B cell (primary cell): Measurements from ENCODE around the gene SOAT2. TPM values are rescaled to one million over a fixed set of nuclear protein-coding genes. Genes with fewer than 3 reads are reported as not detected.

ENCODE experiments used
- ATAC-seq: fragments of 200-7000 bp; cut with Tn5 transposase; one replicate; pipeline ENCODE4 v1.10.0; 2021; ENCODE audit warnings: low read depth, mild to moderate bottlenecking, moderate number of reproducible peaks, moderate library complexity
- CTCF ChIA-PET: fragments of 350-600 bp; sonication (Branson Sonifier 250); formaldehyde crosslinking; loops from one replicate; lab custom pipeline; 2021; ENCODE audit warnings: antibody characterized with exemption, inconsistent platforms; lab: Charles Lee
- POLR2A ChIA-PET: fragments of 350-600 bp; sonication (Branson Sonifier 250); formaldehyde crosslinking; loops from one replicate; lab custom pipeline; 2021; ENCODE audit warnings: antibody characterized with exemption; lab: Charles Lee
- DNase-seq: peaks from one replicate; pipeline ENCODE4 v3.0.0; 2013
- H2AFZ ChIP-seq: 2 replicates; pipeline ENCODE4 v1.6.1; 2012; ENCODE audit warnings: mild to moderate bottlenecking, low read depth, low read length; ENCODE audit not compliant: insufficient read depth, poor library complexity, severe bottlenecking
- H3K27ac ChIP-seq, 2 donors: 1 replicate in 1 of 2; 2 replicates in 1 of 2; pipeline ENCODE4 v1.5.1; 2012 to 2013; ENCODE audit warnings: low read length in 2 of 2, mild to moderate bottlenecking in 2 of 2, moderate library complexity in 1 of 2
- H3K27me3 ChIP-seq, 4 experiments: fragments of 200-600 bp in 1 of 4; sonication (generic) in 1 of 4; replicated peaks in 1 of 4; 1 replicate in 2 of 4; 2 replicates in 2 of 4; pipeline versions ENCODE4 v1.6.1 to v1.7.0; 2013 to 2016; ENCODE audit warnings: low read length in 3 of 4, mild to moderate bottlenecking in 2 of 4, mixed read lengths in 1 of 4, moderate library complexity in 1 of 4; ENCODE audit not compliant: insufficient read depth in 4 of 4, control insufficient read depth in 3 of 4; ENCODE audit errors: control extremely low read depth in 1 of 4
- H3K36me3 ChIP-seq, 2 experiments: replicated peaks in 1 of 2; 1 replicate in 1 of 2; 2 replicates in 1 of 2; pipeline versions ENCODE4 v1.6.1 to v1.7.1; 2013; ENCODE audit warnings: low read length in 1 of 2; ENCODE audit not compliant: insufficient read depth in 2 of 2, control insufficient read depth in 1 of 2; ENCODE audit errors: control extremely low read depth in 1 of 2, extremely low read depth in 1 of 2
- H3K4me1 ChIP-seq, 2 donors: fragments of 200-600 bp in 1 of 2; sonication (generic) in 1 of 2; 1 replicate in 1 of 2; 2 replicates in 1 of 2; pipeline versions ENCODE4 v1.5.1 to v1.6.1; 2013 to 2017; ENCODE audit warnings: low read length in 2 of 2; ENCODE audit not compliant: control insufficient read depth in 2 of 2, insufficient read depth in 2 of 2
- H3K4me2 ChIP-seq: replicated peaks from 2 replicates; pipeline ENCODE3; 2012; ENCODE audit warnings: mild to moderate bottlenecking, low read depth, low read length; ENCODE audit not compliant: poor library complexity, severe bottlenecking
- H3K4me3 ChIP-seq, 5 experiments: fragments of 200-600 bp in 1 of 5; sonication (generic) in 1 of 5; 1 replicate in 3 of 5; 2 replicates in 2 of 5; pipeline versions ENCODE4 v1.5.1 to v1.7.0; 2011 to 2016; ENCODE audit warnings: low read length in 4 of 5, mild to moderate bottlenecking in 4 of 5, low read depth in 2 of 5, control low read depth in 1 of 5, moderate library complexity in 1 of 5; ENCODE audit not compliant: insufficient read depth in 1 of 5; ENCODE audit errors: control extremely low read depth in 1 of 5, extremely low read depth in 1 of 5
- H3K79me2 ChIP-seq: fragments of 200-600 bp; sonication (generic); one replicate; pipeline ENCODE4 v1.6.0; 2016; ENCODE audit warnings: low read length; ENCODE audit not compliant: control insufficient read depth, insufficient read depth
- H3K9ac ChIP-seq: fragments of 200-600 bp; sonication (generic); 2 replicates; pipeline ENCODE4 v1.6.1; 2017; ENCODE audit warnings: mild to moderate bottlenecking, low read length, moderate library complexity
- H3K9me3 ChIP-seq, 3 donors: one replicate each; pipeline versions ENCODE4 v1.6.1 to v1.7.1; 2013; ENCODE audit warnings: low read length in 2 of 3; ENCODE audit not compliant: control insufficient read depth in 2 of 3, insufficient read depth in 1 of 3; ENCODE audit errors: control extremely low read depth in 1 of 3
- H4K20me1 ChIP-seq: 2 replicates; pipeline ENCODE4 v1.6.0; 2012; ENCODE audit warnings: mild to moderate bottlenecking, low read length; ENCODE audit not compliant: insufficient read depth, control insufficient read depth, poor library complexity, severe bottlenecking
- H3K27ac Mint-ChIP-seq: one replicate; pipeline ENCODE4 v1.8.0; 2021; ENCODE audit warnings: mixed read lengths
- H3K27me3 Mint-ChIP-seq: one replicate; pipeline ENCODE4 v1.8.0; 2021; ENCODE audit warnings: mixed read lengths
- H3K4me1 Mint-ChIP-seq: one replicate; pipeline ENCODE4 v1.8.0; 2021; ENCODE audit warnings: mixed read lengths
- H3K4me3 Mint-ChIP-seq: one replicate; pipeline ENCODE4 v1.8.0; 2021; ENCODE audit warnings: mixed read lengths
- H3K9me3 Mint-ChIP-seq: one replicate; pipeline ENCODE4 v1.8.0; 2022; ENCODE audit warnings: mixed read lengths; ENCODE audit not compliant: insufficient read depth
- EZH2 ChIP-seq: IDR thresholded peaks from 2 replicates; pipeline ENCODE4 v1.6.1; 2012; ENCODE audit warnings: borderline replicate concordance, low read depth, mild to moderate bottlenecking, moderate library complexity, low read length; ENCODE audit not compliant: insufficient read depth, poor library complexity, severe bottlenecking
- WGBS: methylation state at CpG from one replicate; pipeline ENCODE4 v1.1.5; 2013; ENCODE audit warnings: missing lambda C conversion rate; ENCODE audit not compliant: insufficient coverage; 5-methylcytosine and 5-hydroxymethylcytosine counted together
- intact Hi-C: fragments of 100-400 bp; cut with micrococcal nuclease; formaldehyde crosslinking; loops from one replicate; pipeline ENCODE4 v1.10.0; 2022
- polyA plus RNA-seq: library from polyadenylated mRNA; depleted of rRNA; stranded (reverse); fragments of >200 nt; gene quantifications from 2 replicates; pipeline ENCODE4 v1.2.3, GENCODE V29; 2012
- total RNA-seq, 2 donors: library from RNA; stranded (reverse); fragments of 120-200 nt in 1 of 2; gene quantifications; 1 replicate in 1 of 2; 2 replicates in 1 of 2; pipeline versions ENCODE4 v1.2.3 to v1.2.4, GENCODE V29; 2013 to 2022
- TF ChIP-seq, protein P1 (sequence below): fragments of 200-600 bp; IDR thresholded peaks from one replicate; pipeline ENCODE4 v1.8.0; 2022; ENCODE audit warnings: antibody characterized with exemption, mild to moderate bottlenecking

The SOAT2 gene
- total and polyA plus RNA-seq, 2 donors (not counting 1 experiment from before 2014, with no cell fraction given): 0.31 TPM; not detected in 1

DNA sequence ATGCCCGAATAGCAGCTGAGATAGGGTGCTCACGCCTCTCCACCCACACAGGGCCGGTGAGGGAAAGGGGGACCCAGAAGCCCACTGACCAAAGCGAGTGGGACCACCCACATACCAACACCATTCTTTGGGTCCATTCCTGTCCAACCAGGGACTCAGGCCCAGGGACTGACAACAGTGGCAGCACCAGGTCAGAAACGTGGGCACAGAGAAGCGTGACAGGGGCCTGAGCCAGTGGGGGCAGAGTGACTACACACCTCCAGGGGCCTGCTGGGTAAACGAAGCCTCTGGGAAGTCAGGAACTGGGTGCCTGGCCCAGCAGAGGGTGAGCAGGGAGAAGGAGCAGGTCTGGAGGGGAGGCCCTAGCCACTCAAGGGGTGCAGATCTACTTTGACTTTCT lies 37.8 kb upstream of the SOAT2 start:
- H3K4me3 ChIP-seq: no peak overlapping the region
- H3K9ac ChIP-seq: no peak overlapping the region
- intact Hi-C loops: loop anchor here (5.0 kb wide), 1 partner anchor 132 kb away; no protein-coding TSS in a partner anchor
- H3K4me1 ChIP-seq: no peaks in the 10 kb centered on the region
- no peak for ATAC-seq
- no peaks in the 10 kb centered on the region for H3K27me3 ChIP-seq
- POLR2A ChIA-PET: interaction anchor here (2.6 kb wide), 1 partner anchor 14 kb away, joined by 7 read pairs; the partner anchor contains the start of gene SPRYD3
- no peak overlapping the region for H3K27ac ChIP-seq
- no peaks in the 10 kb centered on the region for H3K79me2 ChIP-seq
- Mint-ChIP-seq H3K4me3 (no peak overlapping the region), H3K4me1 (peaks cover 4% of the 10 kb centered on the region), H3K27me3 (no peaks in the 10 kb centered on the region), H3K27ac (peak overlapping the region; percentile 20), H3K9me3 (no peaks in the 10 kb centered on the region)
- peaks cover 0 to 55% of the 10 kb centered on the region in 2 experiments for H3K36me3 ChIP-seq
- peaks cover 0 to 3% (median 0%) of the 10 kb centered on the region in 3 donors for H3K9me3 ChIP-seq
- no peak for DNase-seq
- H3K4me2 ChIP-seq: no peak overlapping the region
- 90% methylated on average over 5 of the region's 7 CpGs for WGBS
- H2AFZ ChIP-seq: no peak overlapping the region
- TF ChIP-seq, protein P1, sequence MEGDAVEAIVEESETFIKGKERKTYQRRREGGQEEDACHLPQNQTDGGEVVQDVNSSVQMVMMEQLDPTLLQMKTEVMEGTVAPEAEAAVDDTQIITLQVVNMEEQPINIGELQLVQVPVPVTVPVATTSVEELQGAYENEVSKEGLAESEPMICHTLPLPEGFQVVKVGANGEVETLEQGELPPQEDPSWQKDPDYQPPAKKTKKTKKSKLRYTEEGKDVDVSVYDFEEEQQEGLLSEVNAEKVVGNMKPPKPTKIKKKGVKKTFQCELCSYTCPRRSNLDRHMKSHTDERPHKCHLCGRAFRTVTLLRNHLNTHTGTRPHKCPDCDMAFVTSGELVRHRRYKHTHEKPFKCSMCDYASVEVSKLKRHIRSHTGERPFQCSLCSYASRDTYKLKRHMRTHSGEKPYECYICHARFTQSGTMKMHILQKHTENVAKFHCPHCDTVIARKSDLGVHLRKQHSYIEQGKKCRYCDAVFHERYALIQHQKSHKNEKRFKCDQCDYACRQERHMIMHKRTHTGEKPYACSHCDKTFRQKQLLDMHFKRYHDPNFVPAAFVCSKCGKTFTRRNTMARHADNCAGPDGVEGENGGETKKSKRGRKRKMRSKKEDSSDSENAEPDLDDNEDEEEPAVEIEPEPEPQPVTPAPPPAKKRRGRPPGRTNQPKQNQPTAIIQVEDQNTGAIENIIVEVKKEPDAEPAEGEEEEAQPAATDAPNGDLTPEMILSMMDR: no peak
- no peak for TF ChIP-seq EZH2
- CTCF ChIA-PET: interaction anchor here (0.9 to 14.1 kb wide), 29 partner anchors 10 to 280 kb away, joined by 3 to 344 read pairs (median 5); partner anchors contain the start of genes AAAS, CSAD, EIF4B and IGFBP6
- H4K20me1 ChIP-seq: peaks cover 24% of the 10 kb centered on the region
